Natural killer cell (primary cell): Measurements from ENCODE around the gene NATD1. TPM values are rescaled to one million over a fixed set of nuclear protein-coding genes. Genes with fewer than 3 reads are reported as not detected.
A peak's percentile ranks its signal among the peaks of the same experiment; 100 is the strongest.

Source experiments
- ATAC-seq, 3 donors: fragments of 150-1000 bp in 2 of 3; fragments of 200-7000 bp in 1 of 3; cut with Tn5 transposase; 1 replicate in 1 of 3; 2 replicates in 2 of 3; pipeline ENCODE4 v1.10.0; 2021; ENCODE audit warnings: mild to moderate bottlenecking in 2 of 3, moderate library complexity in 2 of 3
- DNase-seq, 2 donors: peaks; one replicate each; pipeline versions ENCODE4 v3.0.0 to v3.0.0-alpha.2; 2013 to 2021; ENCODE audit warnings: mixed read lengths in 1 of 2
- H3K27ac ChIP-seq: one replicate; pipeline ENCODE4 v1.5.1; 2013; ENCODE audit warnings: mild to moderate bottlenecking, low read length
- H3K27me3 ChIP-seq: one replicate; pipeline ENCODE4 v1.6.1; 2013; ENCODE audit warnings: low read length; ENCODE audit not compliant: control insufficient read depth, insufficient read depth
- H3K36me3 ChIP-seq: one replicate; pipeline ENCODE4 v1.6.1; 2013; ENCODE audit warnings: low read length; ENCODE audit not compliant: control insufficient read depth, insufficient read depth
- H3K4me1 ChIP-seq: one replicate; pipeline ENCODE4 v1.6.1; 2013; ENCODE audit warnings: low read length; ENCODE audit not compliant: control insufficient read depth, insufficient read depth
- H3K4me3 ChIP-seq: one replicate; pipeline ENCODE4 v1.5.1; 2013; ENCODE audit warnings: low read length
- H3K9me3 ChIP-seq: one replicate; pipeline ENCODE4 v1.6.1; 2013; ENCODE audit warnings: low read length; ENCODE audit not compliant: control insufficient read depth, insufficient read depth
- H3K27ac Mint-ChIP-seq, 2 donors: one replicate each; pipeline ENCODE4 v1.8.0; 2022; ENCODE audit warnings: mild to moderate bottlenecking in 2 of 2, mixed read lengths in 2 of 2, moderate library complexity in 1 of 2
- H3K27me3 Mint-ChIP-seq, 2 donors: one replicate each; pipeline ENCODE4 v1.8.0; 2022; ENCODE audit warnings: low read depth in 2 of 2, mixed read lengths in 2 of 2
- H3K36me3 Mint-ChIP-seq: one replicate; pipeline ENCODE4 v1.8.0; 2022; ENCODE audit warnings: mixed read lengths
- H3K4me1 Mint-ChIP-seq, 2 donors: one replicate each; pipeline ENCODE4 v1.8.0; 2022; ENCODE audit warnings: mixed read lengths in 2 of 2
- H3K4me3 Mint-ChIP-seq: one replicate; pipeline ENCODE4 v1.8.0; 2022; ENCODE audit warnings: mild to moderate bottlenecking, moderate library complexity, mixed read lengths
- H3K9me3 Mint-ChIP-seq, 2 donors: one replicate each; pipeline ENCODE4 v1.8.0; 2022; ENCODE audit warnings: mixed read lengths in 2 of 2
- WGBS: methylation state at CpG from one replicate; pipeline ENCODE4 v1.1.7; 2013; ENCODE audit warnings: missing lambda C conversion rate; ENCODE audit not compliant: insufficient coverage; 5-methylcytosine and 5-hydroxymethylcytosine counted together
- intact Hi-C: fragments of 100-400 bp; cut with micrococcal nuclease; formaldehyde crosslinking; loops from one replicate; pipeline ENCODE4 v1.14.2; 2022
- total RNA-seq, 4 donors: library from RNA; stranded (reverse); fragments of 120-200 nt in 1 of 4; gene quantifications; one replicate each; pipeline versions ENCODE4 v1.2.3 to v1.2.4, GENCODE V29; 2013 to 2022
- TF ChIP-seq, protein P1 (sequence below): fragments of 200-600 bp; IDR thresholded peaks from one replicate; pipeline ENCODE4 v1.8.0; 2022; ENCODE audit warnings: antibody characterized with exemption

Gene NATD1
- total RNA-seq, 3 donors from 2014 or later (not counting 1 experiment from before 2014, with no cell fraction given), result 10.9 to 16.3 (median 14.1) TPM

DNA sequence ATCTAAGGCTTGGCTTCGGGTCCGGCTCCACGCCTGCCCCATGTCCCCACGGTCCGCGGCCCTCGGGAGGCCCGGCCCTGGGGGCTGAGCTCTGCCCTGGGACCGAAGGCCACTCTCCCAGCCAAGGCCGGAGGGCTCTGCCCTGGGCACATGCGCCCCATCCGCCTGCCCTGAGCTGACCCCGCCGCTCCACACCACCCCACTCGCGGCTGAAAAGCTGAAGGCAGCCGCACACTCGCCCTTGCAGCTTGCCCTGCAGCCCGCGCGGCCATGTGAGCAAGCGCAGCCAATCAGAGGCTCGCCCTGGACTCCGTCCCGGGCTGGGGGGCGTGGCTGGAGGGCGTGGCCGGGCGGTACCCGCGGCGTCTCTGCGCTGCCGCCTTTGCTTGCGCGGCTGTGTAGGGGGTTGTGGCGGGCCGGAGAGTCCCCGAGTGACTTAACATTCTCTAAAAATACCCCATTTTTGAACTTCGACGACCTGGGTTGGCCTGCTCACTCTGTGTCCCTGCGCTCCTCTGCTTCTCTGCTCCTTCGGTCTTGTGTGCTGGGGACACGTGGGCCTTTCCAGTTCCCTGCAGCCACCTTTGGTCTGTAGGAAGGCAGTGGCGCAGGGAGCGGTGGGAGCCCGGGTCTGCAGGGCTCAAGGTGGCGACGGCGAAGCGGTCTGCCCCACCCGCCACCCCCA lies 22.5 kb upstream of the NATD1 start:
- ATAC-seq (peak; percentile 86 to 96 (median 91)), DNase-seq (peak; percentile 93 to 96)
- Mint-ChIP-seq H3K9me3 (no peaks in the 10 kb centered on the region), H3K27ac (peak overlapping the region; percentile 86 to 97), H3K4me1 (peaks cover 24 to 41% of the 10 kb centered on the region in 2 donors), H3K27me3 (no peaks in the 10 kb centered on the region), H3K36me3 (no peaks in the 10 kb centered on the region), H3K4me3 (peak overlapping the region; percentile 90)
- Histone ChIP-seq H3K36me3 (no peaks in the 10 kb centered on the region), H3K4me1 (peaks cover 36% of the 10 kb centered on the region), H3K4me3 (peak overlapping the region; percentile 60), H3K27ac (peak overlapping the region; percentile 83), H3K27me3 (no peaks in the 10 kb centered on the region), H3K9me3 (no peaks in the 10 kb centered on the region)
- intact Hi-C loops, result no loop called here
- TF ChIP-seq, protein P1, sequence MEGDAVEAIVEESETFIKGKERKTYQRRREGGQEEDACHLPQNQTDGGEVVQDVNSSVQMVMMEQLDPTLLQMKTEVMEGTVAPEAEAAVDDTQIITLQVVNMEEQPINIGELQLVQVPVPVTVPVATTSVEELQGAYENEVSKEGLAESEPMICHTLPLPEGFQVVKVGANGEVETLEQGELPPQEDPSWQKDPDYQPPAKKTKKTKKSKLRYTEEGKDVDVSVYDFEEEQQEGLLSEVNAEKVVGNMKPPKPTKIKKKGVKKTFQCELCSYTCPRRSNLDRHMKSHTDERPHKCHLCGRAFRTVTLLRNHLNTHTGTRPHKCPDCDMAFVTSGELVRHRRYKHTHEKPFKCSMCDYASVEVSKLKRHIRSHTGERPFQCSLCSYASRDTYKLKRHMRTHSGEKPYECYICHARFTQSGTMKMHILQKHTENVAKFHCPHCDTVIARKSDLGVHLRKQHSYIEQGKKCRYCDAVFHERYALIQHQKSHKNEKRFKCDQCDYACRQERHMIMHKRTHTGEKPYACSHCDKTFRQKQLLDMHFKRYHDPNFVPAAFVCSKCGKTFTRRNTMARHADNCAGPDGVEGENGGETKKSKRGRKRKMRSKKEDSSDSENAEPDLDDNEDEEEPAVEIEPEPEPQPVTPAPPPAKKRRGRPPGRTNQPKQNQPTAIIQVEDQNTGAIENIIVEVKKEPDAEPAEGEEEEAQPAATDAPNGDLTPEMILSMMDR, result no peak
- WGBS, result under 1% methylated on average over 52 of the region's 52 CpGs

DNA sequence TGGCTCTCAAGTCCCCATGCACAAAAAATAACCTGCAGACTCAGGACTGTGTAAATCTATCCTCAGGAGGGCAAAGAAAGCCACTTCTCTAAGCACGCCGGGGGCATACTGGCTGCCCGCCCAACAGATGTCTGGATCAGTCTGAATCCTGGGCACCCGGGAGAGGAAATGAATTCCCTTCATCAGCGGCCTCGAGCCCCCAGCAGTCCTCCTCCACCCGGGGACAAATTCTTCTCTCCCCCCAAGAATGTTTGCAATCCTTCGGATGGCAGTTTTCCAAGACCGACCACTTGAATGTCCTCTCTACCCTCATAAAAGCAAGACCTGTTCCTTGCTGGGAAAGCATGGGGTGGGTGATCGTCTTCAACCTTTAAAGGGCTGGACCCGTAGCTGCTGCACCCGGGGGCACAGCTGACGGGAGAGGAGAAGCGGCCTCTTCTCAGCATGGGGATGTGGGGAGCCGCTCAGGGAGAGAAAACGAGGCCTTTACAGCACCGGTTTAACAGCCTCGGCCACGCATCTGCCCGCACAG lies 21.9 kb upstream of the NATD1 start:
- ATAC-seq, result peak in 1 of 3 donors; percentile 1
- Histone ChIP-seq H3K27me3 (no peaks in the 10 kb centered on the region), H3K9me3 (no peaks in the 10 kb centered on the region), H3K36me3 (no peaks in the 10 kb centered on the region), H3K4me1 (peaks cover 32% of the 10 kb centered on the region), H3K4me3 (peak overlapping the region; percentile 60), H3K27ac (peak overlapping the region; percentile 83)
- H3K4me3 Mint-ChIP-seq, result peak overlapping the region; percentile 90
- no peaks in the 10 kb centered on the region for H3K36me3 Mint-ChIP-seq
- DNase-seq, result peak in 1 of 2 donors; percentile 44
- no peaks in the 10 kb centered on the region for H3K27me3 Mint-ChIP-seq
- H3K27ac Mint-ChIP-seq, result peak overlapping the region; percentile 86 to 97
- TF ChIP-seq, protein P1, result no peak
- peaks cover 21 to 35% of the 10 kb centered on the region in 2 donors for H3K4me1 Mint-ChIP-seq
- WGBS, result 16% methylated on average over 20 of the region's 20 CpGs
- no peaks in the 10 kb centered on the region for H3K9me3 Mint-ChIP-seq
- intact Hi-C loops, result no loop called here

DNA sequence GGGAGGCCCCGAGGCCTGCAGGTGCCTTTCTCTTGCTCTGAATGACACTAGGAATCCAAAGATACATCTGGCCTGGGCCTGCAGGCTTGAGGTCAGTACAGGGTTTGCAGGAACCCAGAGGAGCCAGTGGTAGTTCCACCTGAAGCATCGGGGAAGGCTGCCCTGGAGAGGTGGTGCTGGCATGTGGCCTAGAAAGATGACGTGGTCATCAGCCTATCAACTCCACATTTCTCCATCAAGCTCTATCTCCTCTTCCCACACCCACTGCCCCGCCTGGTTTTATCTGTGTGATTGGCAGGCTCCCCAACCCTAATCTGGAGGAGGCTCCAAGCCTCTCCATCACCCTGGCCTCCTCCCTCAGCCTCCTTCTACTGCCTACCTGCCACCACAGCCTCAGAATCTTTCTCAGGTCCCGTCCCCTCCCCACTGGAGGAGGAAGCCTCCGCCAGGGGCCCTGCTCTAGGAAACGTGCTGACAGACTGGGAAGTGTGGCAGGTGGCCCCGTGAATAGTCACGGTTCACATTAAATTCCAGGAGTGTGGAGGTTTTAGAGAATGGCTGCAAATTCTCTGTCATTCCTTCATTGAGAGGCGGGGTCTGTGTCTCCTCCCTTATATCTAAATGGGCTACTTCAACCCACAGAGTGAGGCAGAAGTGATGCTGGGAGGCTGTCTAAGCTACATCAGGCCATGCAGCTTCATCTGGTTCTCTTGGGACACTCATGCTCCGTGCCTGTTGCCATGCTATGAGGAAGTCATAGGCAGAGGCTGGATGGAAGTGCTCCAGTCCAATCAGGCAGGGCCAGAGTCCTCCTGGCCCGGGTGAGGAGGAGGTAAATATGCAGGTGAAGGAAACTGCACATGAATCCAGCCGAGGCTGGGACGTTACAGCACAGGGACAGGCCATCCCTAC lies 19.9 kb upstream of the NATD1 start:
- no peaks in the 10 kb centered on the region for H3K27me3 Mint-ChIP-seq
- Histone ChIP-seq H3K9me3 (no peaks in the 10 kb centered on the region), H3K27me3 (no peaks in the 10 kb centered on the region), H3K4me1 (peaks cover 28% of the 10 kb centered on the region), H3K4me3 (no peak overlapping the region), H3K27ac (no peak overlapping the region), H3K36me3 (no peaks in the 10 kb centered on the region)
- DNase-seq, result no peak
- intact Hi-C loops, result no loop called here
- no peaks in the 10 kb centered on the region for H3K9me3 Mint-ChIP-seq
- H3K4me1 Mint-ChIP-seq, result peaks cover 27 to 36% of the 10 kb centered on the region in 2 donors
- no peak overlapping the region for H3K27ac Mint-ChIP-seq
- no peaks in the 10 kb centered on the region for H3K36me3 Mint-ChIP-seq
- 89% methylated on average over 14 of the region's 14 CpGs for WGBS
- no peak overlapping the region for H3K4me3 Mint-ChIP-seq
- TF ChIP-seq, protein P1, result no peak
- ATAC-seq, result no peak
